Stimulated activated CD4-positive, alpha-beta T cell treated with anti-CD3 and anti-CD28 coated beads, Interleukin-15, amount 100 ng/mL, for 48 hours (primary cell): ENCODE results near the gene BMPR1B.

Source experiments
- DNase-seq, 2 donors: peaks; one replicate each; pipeline ENCODE4 v3.0.0-alpha.2; 2020; ENCODE audit warnings: low read depth in 2 of 2

Gene BMPR1B

GRCh38 chr4:94763005-94763404, 5.2 kb downstream of the BMPR1B start:
- no peak for DNase-seq

GRCh38 chr4:94763500-94763899, 5.7 kb downstream of the BMPR1B start:
- DNase-seq: no peak

GRCh38 chr4:94764069-94764468, 6.3 kb downstream of the BMPR1B start:
- DNase-seq: no peak

GRCh38 chr4:94765174-94765573, 7.4 kb downstream of the BMPR1B start:
- DNase-seq: no peak

- no peak for DNase-seq
Measured at GRCh38 chr4:94765648-94766047, 7.9 kb downstream of the BMPR1B start.

GRCh38 chr4:94766856-94767255, 9.1 kb downstream of the BMPR1B start:
- DNase-seq: no peak

GRCh38 chr4:94767446-94767845, 9.7 kb downstream of the BMPR1B start:
- DNase-seq: no peak

GRCh38 chr4:94782707-94783106, 25.0 kb downstream of the BMPR1B start:
- DNase-seq: no peak

- DNase-seq: no peak
Measured at GRCh38 chr4:94791701-94792100, 33.9 kb downstream of the BMPR1B start.

- no peak for DNase-seq
Measured at GRCh38 chr4:94798808-94799207, 41.1 kb downstream of the BMPR1B start.

- DNase-seq: no peak
Measured at GRCh38 chr4:94801016-94801415, 43.3 kb downstream of the BMPR1B start.

- no peak for DNase-seq
Measured at GRCh38 chr4:94802091-94802490, 44.3 kb downstream of the BMPR1B start.

- no peak for DNase-seq
Measured at GRCh38 chr4:94803181-94803580, 45.4 kb downstream of the BMPR1B start.

- DNase-seq: no peak
Measured at GRCh38 chr4:94804650-94805049, 46.9 kb downstream of the BMPR1B start.

GRCh38 chr4:94806376-94806775, 48.6 kb downstream of the BMPR1B start:
- DNase-seq: no peak

- DNase-seq: no peak
Measured at GRCh38 chr4:94811643-94812042, 53.9 kb downstream of the BMPR1B start.

GRCh38 chr4:94813221-94813620, 55.5 kb downstream of the BMPR1B start:
- no peak for DNase-seq

GRCh38 chr4:94814237-94814636, 56.5 kb downstream of the BMPR1B start:
- DNase-seq: no peak

GRCh38 chr4:94819371-94820168, 61.8 kb downstream of the BMPR1B start:
- DNase-seq: no peak

GRCh38 chr4:94826206-94826605, 68.5 kb downstream of the BMPR1B start:
- DNase-seq: no peak

- DNase-seq: no peak
Measured at GRCh38 chr4:94827481-94828110, 69.8 kb downstream of the BMPR1B start.

- no peak for DNase-seq
Measured at GRCh38 chr4:94828882-94829281, 71.1 kb downstream of the BMPR1B start.

- DNase-seq: no peak
Measured at GRCh38 chr4:94831607-94832006, 73.9 kb downstream of the BMPR1B start.
